HUES6 (cell line): ENCODE data around the gene ZNF581.

Source experiments
- H3K27ac ChIP-seq: 2 replicates; pipeline ENCODE4 v1.7.0; 2013; ENCODE audit warnings: low read depth, mild to moderate bottlenecking, low read length, inconsistent platforms
- H3K27me3 ChIP-seq: 2 replicates; pipeline ENCODE4 v1.6.1; 2013; ENCODE audit warnings: low read length; ENCODE audit not compliant: control insufficient read depth, insufficient read depth
- H3K36me3 ChIP-seq: 2 replicates; pipeline ENCODE4 v1.6.1; 2013; ENCODE audit warnings: low read length; ENCODE audit not compliant: control insufficient read depth, insufficient read depth
- H3K4me1 ChIP-seq: 2 replicates; pipeline ENCODE4 v1.6.1; 2013; ENCODE audit warnings: low read length; ENCODE audit not compliant: control insufficient read depth, insufficient read depth
- H3K4me3 ChIP-seq: 2 replicates; pipeline ENCODE4 v1.5.1; 2013; ENCODE audit warnings: low read depth, low read length
- H3K9ac ChIP-seq: one replicate; pipeline ENCODE4 v1.6.1; 2013; ENCODE audit warnings: mild to moderate bottlenecking, low read length
- H3K9me3 ChIP-seq: 2 replicates; pipeline ENCODE4 v1.6.1; 2013; ENCODE audit warnings: low read depth, low read length; ENCODE audit not compliant: control insufficient read depth, insufficient read depth

The ZNF581 gene

DNA sequence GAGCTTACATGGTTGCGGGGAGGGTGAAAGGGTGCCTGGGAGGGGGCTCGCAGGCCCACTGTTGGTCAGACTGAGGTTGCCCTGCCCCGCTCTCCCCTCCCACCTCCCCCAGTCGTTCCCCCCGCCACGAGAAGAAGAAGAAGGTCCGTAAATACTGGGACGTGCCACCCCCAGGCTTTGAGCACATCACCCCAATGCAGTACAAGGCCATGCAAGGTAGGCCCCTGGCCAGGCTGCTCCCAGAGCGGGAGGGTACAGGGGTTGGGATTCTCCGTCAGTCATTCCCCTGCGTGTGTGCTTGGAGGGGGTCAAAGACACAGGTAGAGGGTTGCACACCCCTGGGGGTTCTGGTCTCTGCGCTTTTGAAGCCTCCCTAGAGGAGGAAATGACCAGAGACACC, 17.0 kb downstream of the ZNF581 start:
- Histone ChIP-seq H3K27ac (no peak overlapping the region), H3K9ac (no peak overlapping the region), H3K36me3 (peaks cover 72% of the 10 kb centered on the region), H3K4me1 (peaks cover 19% of the 10 kb centered on the region), H3K4me3 (no peak overlapping the region), H3K9me3 (no peaks in the 10 kb centered on the region), H3K27me3 (no peaks in the 10 kb centered on the region)

DNA sequence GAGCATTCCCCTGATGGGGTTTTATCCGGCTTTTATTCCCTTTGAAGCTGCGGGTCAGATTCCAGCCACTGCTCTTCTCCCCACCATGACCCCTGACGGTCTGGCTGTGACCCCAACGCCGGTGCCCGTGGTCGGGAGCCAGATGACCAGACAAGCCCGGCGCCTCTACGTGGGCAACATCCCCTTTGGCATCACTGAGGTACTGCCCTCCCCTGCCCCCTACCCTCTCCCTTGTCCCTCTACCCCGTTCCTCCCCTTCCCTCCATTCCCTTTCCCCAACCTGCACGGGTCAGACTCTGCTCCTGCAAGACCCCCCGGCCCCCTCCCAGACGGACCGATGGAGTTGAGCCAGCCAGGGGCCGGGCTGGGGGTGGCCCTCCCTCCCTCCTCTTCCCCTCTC, 17.5 kb downstream of the ZNF581 start:
- H3K9me3 ChIP-seq: no peaks in the 10 kb centered on the region
- H3K9ac ChIP-seq: no peak overlapping the region
- H3K4me1 ChIP-seq: peaks cover 19% of the 10 kb centered on the region
- H3K27ac ChIP-seq: no peak overlapping the region
- no peak overlapping the region for H3K4me3 ChIP-seq
- H3K36me3 ChIP-seq: peaks cover 78% of the 10 kb centered on the region
- no peaks in the 10 kb centered on the region for H3K27me3 ChIP-seq

GRCh38 chr19:55661826-55662225, 18.4 kb downstream of the ZNF581 start:
- no peak overlapping the region for H3K4me3 ChIP-seq
- peaks cover 12% of the 10 kb centered on the region for H3K4me1 ChIP-seq
- peaks cover 83% of the 10 kb centered on the region for H3K36me3 ChIP-seq
- no peak overlapping the region for H3K9ac ChIP-seq
- H3K27me3 ChIP-seq: no peaks in the 10 kb centered on the region
- H3K27ac ChIP-seq: no peak overlapping the region
- no peaks in the 10 kb centered on the region for H3K9me3 ChIP-seq

- Histone ChIP-seq H3K4me1 (no peaks in the 10 kb centered on the region), H3K4me3 (no peak overlapping the region), H3K27ac (no peak overlapping the region), H3K9ac (no peak overlapping the region), H3K36me3 (peaks cover 95% of the 10 kb centered on the region), H3K9me3 (no peaks in the 10 kb centered on the region), H3K27me3 (no peaks in the 10 kb centered on the region)
Observed at GRCh38 chr19:55663846-55664536, 20.5 kb downstream of the ZNF581 start.

GRCh38 chr19:55666343-55667005, 23.0 kb downstream of the ZNF581 start:
- Histone ChIP-seq H3K36me3 (peaks cover 90% of the 10 kb centered on the region), H3K27ac (no peak overlapping the region)

GRCh38 chr19:55667006-55667381, 23.5 kb downstream of the ZNF581 start:
- Histone ChIP-seq H3K27ac (no peak overlapping the region), H3K27me3 (no peaks in the 10 kb centered on the region), H3K9ac (no peak overlapping the region), H3K4me3 (no peak overlapping the region), H3K9me3 (no peaks in the 10 kb centered on the region), H3K36me3 (peaks cover 85% of the 10 kb centered on the region), H3K4me1 (peaks cover 7% of the 10 kb centered on the region; the same call in 1 of the 2 replicates)

More at GRCh38 chr19:55666343-55667005, 23.0 kb downstream of the ZNF581 start:
- Histone ChIP-seq H3K27me3 (no peaks in the 10 kb centered on the region), H3K4me1 (peaks cover 7% of the 10 kb centered on the region; the same call in 1 of the 2 replicates), H3K9ac (no peak overlapping the region), H3K4me3 (no peak overlapping the region), H3K9me3 (no peaks in the 10 kb centered on the region)

DNA sequence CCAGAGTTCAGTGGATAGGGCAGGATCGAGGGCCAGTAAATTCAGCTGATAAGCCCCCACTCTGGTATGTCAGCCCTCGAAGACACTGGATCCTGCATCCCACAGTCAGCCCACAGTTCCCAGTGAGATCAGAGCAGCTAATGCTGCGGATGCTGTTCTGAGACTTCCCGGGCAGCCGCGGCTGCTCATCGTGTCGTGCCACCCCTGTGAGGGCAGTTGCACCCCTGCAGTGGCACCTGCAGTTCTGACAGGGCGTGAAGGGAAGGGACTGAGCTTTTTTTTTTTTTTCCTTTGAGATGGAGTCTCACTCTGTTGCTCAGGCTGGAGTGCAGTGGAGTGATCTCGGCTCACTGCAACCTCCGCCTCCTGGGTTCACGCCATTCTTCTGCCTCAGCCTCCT, 24.1 kb downstream of the ZNF581 start:
- peaks cover 86% of the 10 kb centered on the region for H3K36me3 ChIP-seq
- H3K4me1 ChIP-seq: peaks cover 12% of the 10 kb centered on the region; the same call in 1 of the 2 replicates
- no peak overlapping the region for H3K4me3 ChIP-seq
- H3K27ac ChIP-seq: no peak overlapping the region
- H3K27me3 ChIP-seq: no peaks in the 10 kb centered on the region
- H3K9me3 ChIP-seq: no peaks in the 10 kb centered on the region
- no peak overlapping the region for H3K9ac ChIP-seq

GRCh38 chr19:55667958-55668357, 24.5 kb downstream of the ZNF581 start:
- no peak overlapping the region for H3K27ac ChIP-seq
- peaks cover 82% of the 10 kb centered on the region for H3K36me3 ChIP-seq
- peaks cover 12% of the 10 kb centered on the region; the same call in 1 of the 2 replicates for H3K4me1 ChIP-seq
- H3K9me3 ChIP-seq: no peaks in the 10 kb centered on the region
- no peak overlapping the region for H3K4me3 ChIP-seq
- no peak overlapping the region for H3K9ac ChIP-seq
- no peaks in the 10 kb centered on the region for H3K27me3 ChIP-seq

DNA sequence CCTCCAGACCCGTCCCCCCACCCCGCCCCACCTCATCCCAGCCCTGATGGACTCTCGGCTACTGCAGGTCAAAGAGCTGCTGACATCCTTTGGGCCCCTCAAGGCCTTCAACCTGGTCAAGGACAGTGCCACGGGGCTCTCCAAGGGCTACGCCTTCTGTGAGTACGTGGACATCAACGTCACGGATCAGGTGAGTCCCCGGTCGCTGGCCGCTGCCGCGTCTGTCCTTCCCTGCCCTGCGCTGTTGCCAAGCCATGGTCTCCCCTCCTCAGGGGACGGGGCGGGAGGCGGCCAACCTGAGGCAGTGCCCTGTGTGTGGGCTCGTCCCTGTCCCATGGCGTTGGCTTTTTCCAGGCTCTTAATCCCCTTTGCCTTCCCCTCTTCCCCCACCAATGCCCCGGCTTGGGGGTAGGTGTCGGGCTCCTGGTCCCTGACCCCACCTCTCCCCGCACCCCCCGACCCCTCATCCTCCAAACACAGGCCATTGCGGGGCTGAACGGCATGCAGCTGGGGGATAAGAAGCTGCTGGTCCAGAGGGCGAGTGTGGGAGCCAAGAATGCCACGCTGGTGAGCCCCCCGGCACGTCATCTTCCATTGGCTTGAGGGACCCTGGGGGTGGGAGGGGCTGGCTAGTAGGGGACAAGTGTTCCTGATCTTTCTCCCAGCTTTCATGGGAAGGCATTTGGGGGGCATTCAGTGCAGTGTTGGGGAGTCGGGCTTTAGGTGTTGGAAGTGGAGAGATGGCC, 25.3 kb downstream of the ZNF581 start:
- Histone ChIP-seq H3K9ac (no peak overlapping the region), H3K4me1 (peaks cover 18% of the 10 kb centered on the region), H3K9me3 (no peaks in the 10 kb centered on the region), H3K27me3 (no peaks in the 10 kb centered on the region), H3K4me3 (no peak overlapping the region), H3K36me3 (peaks cover 77% of the 10 kb centered on the region), H3K27ac (no peak overlapping the region)

GRCh38 chr19:55669418-55670279, 26.2 kb downstream of the ZNF581 start:
- Histone ChIP-seq H3K36me3 (peaks cover 69% of the 10 kb centered on the region), H3K27ac (no peak overlapping the region), H3K9me3 (no peaks in the 10 kb centered on the region), H3K4me3 (no peak overlapping the region), H3K4me1 (peaks cover 18% of the 10 kb centered on the region), H3K9ac (no peak overlapping the region), H3K27me3 (no peaks in the 10 kb centered on the region)
